Measurements from ENCODE around the gene POMGNT2.

The POMGNT2 gene

DNA sequence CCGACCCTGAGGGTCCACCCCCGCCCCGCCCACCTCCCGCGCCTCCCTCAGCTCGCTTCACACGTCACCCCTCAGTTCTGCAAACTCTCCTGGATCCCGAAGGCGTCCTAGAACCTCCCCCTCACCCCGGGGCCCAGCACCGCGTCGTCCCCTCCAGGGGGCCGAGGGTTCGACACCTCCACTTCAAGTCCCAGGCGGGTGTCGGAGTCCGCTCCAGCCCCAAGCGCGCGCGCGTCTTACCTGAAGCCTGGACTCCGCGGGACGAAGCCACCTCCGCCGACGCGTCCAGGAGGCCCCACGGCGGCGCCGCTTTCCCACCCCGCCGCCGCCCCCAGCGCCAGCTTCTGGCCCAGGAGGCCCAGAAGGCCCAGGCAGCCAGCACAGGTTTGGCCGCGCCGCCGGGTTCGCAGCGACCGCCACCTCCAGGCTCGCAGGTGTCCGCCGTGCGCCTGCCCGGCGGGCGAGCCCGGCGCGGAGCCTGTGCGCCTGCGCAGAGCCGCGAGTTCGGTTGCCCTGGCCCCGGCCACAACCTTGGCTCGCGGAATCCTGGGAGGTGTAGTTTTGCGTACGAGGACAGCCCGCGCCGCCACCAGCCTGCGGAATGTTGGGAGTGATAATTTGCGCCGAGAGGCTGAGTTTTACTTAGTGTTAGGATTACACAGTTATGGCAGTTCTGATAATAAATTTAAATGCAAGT is at the start of gene POMGNT2:
Gene POMGNT2, minus strand, starts transcription at position 484 of the 697 bp plus-strand sequence. CDS start 24,648 bp downstream, outside the sequence.
- H3K4me3 ChIP-seq (ENCODE audit: low read depth, low read length, poor library complexity, severe bottlenecking) = no peak within 1 kb of the TSS
- no peaks in the 10 kb centered on the region for H3K4me1 ChIP-seq (ENCODE audit: insufficient read depth, low read length, severe bottlenecking)
- no peak within 1 kb of the TSS for H3K9ac ChIP-seq (ENCODE audit: low read length)
- TF ChIP-seq EZH2 (IDR thresholded peaks at IDR 0.05; ENCODE audit: borderline replicate concordance, low read length) = no peak
- TF ChIP-seq, protein P1, sequence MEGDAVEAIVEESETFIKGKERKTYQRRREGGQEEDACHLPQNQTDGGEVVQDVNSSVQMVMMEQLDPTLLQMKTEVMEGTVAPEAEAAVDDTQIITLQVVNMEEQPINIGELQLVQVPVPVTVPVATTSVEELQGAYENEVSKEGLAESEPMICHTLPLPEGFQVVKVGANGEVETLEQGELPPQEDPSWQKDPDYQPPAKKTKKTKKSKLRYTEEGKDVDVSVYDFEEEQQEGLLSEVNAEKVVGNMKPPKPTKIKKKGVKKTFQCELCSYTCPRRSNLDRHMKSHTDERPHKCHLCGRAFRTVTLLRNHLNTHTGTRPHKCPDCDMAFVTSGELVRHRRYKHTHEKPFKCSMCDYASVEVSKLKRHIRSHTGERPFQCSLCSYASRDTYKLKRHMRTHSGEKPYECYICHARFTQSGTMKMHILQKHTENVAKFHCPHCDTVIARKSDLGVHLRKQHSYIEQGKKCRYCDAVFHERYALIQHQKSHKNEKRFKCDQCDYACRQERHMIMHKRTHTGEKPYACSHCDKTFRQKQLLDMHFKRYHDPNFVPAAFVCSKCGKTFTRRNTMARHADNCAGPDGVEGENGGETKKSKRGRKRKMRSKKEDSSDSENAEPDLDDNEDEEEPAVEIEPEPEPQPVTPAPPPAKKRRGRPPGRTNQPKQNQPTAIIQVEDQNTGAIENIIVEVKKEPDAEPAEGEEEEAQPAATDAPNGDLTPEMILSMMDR (IDR thresholded peaks at IDR 0.05; ENCODE audit: low read length) = no peak
- no peak within 1 kb of the TSS for H2AFZ ChIP-seq (ENCODE audit: low read length)
- no peaks in the 10 kb centered on the region for H3K9me2 ChIP-seq (ENCODE audit: low read depth, low read length)
- no peaks in the 10 kb centered on the region for H3K9me3 ChIP-seq (ENCODE audit: low read length)
- no peak within 1 kb of the TSS for H3K4me2 ChIP-seq (ENCODE audit: low read length)
- no peaks in the 10 kb centered on the region for H3K79me2 ChIP-seq (ENCODE audit: insufficient read depth, low read length)
- H3F3A ChIP-seq (ENCODE audit: insufficient read depth, low read length) = no peaks in the 10 kb centered on the region
- no peaks in the 10 kb centered on the region for H4K20me1 ChIP-seq (ENCODE audit: insufficient read depth, low read length)
- no peaks in the 10 kb centered on the region for H3K27me3 ChIP-seq (ENCODE audit: insufficient read depth, low read length)
- H3K27ac ChIP-seq (ENCODE audit: low read depth, low read length, poor library complexity, severe bottlenecking) = no peak within 1 kb of the TSS
- H3K36me3 ChIP-seq (ENCODE audit: insufficient read depth, low read length) = no peaks in the 10 kb centered on the region

DNA sequence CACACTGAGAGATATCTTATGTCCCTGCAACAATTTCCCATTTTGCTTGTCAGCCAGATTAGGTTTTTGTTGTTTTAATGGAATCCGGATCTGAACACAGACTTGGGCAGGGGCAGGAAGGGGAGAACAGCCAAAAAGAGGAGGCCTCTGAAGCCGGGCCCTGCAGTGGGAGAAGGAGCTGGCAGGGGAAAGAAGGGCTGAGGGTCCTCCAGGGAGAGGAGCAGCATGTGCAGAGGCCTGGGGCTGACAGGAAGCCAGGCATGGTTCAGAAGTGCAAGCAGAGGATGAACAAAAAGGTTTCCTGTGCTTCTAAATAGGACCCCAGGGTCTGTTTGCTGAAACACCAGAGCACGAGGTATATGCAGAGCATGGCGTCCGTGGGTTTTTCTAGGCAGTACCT is 49.1 kb upstream of the POMGNT2 start:
- Histone ChIP-seq H3K79me2 (ENCODE audit: insufficient read depth, low read length) (no peaks in the 10 kb centered on the region), H3K9me2 (ENCODE audit: low read depth, low read length) (no peaks in the 10 kb centered on the region), H4K20me1 (ENCODE audit: insufficient read depth, low read length) (no peaks in the 10 kb centered on the region), H3K9me3 (ENCODE audit: low read length) (no peaks in the 10 kb centered on the region), H3K27ac (ENCODE audit: low read depth, low read length, poor library complexity, severe bottlenecking) (no peak overlapping the region), H3F3A (ENCODE audit: insufficient read depth, low read length) (no peaks in the 10 kb centered on the region), H2AFZ (ENCODE audit: low read length) (no peak overlapping the region), H3K36me3 (ENCODE audit: insufficient read depth, low read length) (no peaks in the 10 kb centered on the region), H3K4me3 (ENCODE audit: low read depth, low read length, poor library complexity, severe bottlenecking) (no peak overlapping the region), H3K4me1 (ENCODE audit: insufficient read depth, low read length, severe bottlenecking) (no peaks in the 10 kb centered on the region), H3K4me2 (ENCODE audit: low read length) (no peak overlapping the region), H3K9ac (ENCODE audit: low read length) (no peak overlapping the region), H3K27me3 (ENCODE audit: insufficient read depth, low read length) (no peaks in the 10 kb centered on the region)
- TF ChIP-seq, protein P1 (IDR thresholded peaks at IDR 0.05; ENCODE audit: low read length) = no peak
- no peak for TF ChIP-seq EZH2 (IDR thresholded peaks at IDR 0.05; ENCODE audit: borderline replicate concordance, low read length)

DNA sequence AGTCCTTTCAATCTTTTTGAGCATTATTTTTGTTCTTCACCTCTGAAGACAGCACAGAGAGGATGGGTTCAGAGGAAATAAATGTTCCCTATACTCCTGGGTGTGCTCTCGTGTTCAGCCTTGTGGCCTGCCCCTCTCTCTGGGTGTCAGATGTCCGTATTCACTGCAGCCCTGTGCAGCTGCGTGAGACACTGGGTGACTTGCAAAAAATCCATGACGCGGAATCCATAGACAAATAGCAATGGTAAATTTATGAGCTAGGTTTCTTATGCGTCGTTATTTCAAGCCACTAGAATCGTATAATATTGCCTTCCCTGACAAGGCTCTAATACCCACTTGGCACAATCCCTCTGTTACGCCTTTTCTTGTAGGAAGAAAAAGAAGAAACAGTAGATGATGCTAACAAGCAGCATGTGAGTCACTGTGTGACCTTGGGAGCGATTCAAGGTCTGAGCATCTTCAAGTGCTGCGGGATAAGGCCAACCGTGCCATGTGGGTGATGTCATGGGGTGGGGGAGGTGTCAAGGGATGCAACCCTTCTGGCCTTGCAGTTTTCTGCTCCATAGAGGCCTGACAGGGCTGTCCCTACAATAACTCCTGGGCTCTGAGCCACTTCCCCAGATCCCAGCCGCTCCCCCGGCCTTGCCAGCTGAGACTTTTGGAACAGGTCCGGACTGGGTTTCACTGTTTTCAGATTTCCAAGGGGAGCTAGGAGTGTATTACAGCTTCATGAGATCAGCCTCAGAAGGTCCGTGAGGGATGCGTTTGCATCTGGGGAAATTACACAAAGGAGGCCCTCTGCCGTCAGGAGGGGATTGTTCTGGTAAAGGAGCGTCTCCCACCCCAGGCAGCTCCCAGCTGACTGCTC is 47.6 kb upstream of the POMGNT2 start:
- no peak overlapping the region for H3K27ac ChIP-seq (ENCODE audit: low read depth, low read length, poor library complexity, severe bottlenecking)
- H3K9ac ChIP-seq (ENCODE audit: low read length) = no peak overlapping the region
- no peaks in the 10 kb centered on the region for H4K20me1 ChIP-seq (ENCODE audit: insufficient read depth, low read length)
- no peaks in the 10 kb centered on the region for H3K36me3 ChIP-seq (ENCODE audit: insufficient read depth, low read length)
- H3K4me2 ChIP-seq (ENCODE audit: low read length) = no peak overlapping the region
- H3K4me3 ChIP-seq (ENCODE audit: low read depth, low read length, poor library complexity, severe bottlenecking) = no peak overlapping the region
- no peaks in the 10 kb centered on the region for H3K79me2 ChIP-seq (ENCODE audit: insufficient read depth, low read length)
- no peaks in the 10 kb centered on the region for H3K4me1 ChIP-seq (ENCODE audit: insufficient read depth, low read length, severe bottlenecking)
- no peaks in the 10 kb centered on the region for H3F3A ChIP-seq (ENCODE audit: insufficient read depth, low read length)
- TF ChIP-seq, protein P1 (IDR thresholded peaks at IDR 0.05; ENCODE audit: low read length) = no peak
- no peak for TF ChIP-seq EZH2 (IDR thresholded peaks at IDR 0.05; ENCODE audit: borderline replicate concordance, low read length)
- H2AFZ ChIP-seq (ENCODE audit: low read length) = no peak overlapping the region
- H3K9me2 ChIP-seq (ENCODE audit: low read depth, low read length) = no peaks in the 10 kb centered on the region
- no peaks in the 10 kb centered on the region for H3K9me3 ChIP-seq (ENCODE audit: low read length)
- no peaks in the 10 kb centered on the region for H3K27me3 ChIP-seq (ENCODE audit: insufficient read depth, low read length)
